Skin of body (tissue), 2 donors: ENCODE data around the gene SPACA9. TPM values are rescaled to one million over a fixed set of nuclear protein-coding genes. Genes with fewer than 3 reads are reported as not detected.
A peak's percentile ranks its signal among the peaks of the same experiment; 100 is the strongest.

Experiments used
- DNase-seq: peaks from one replicate; lab custom pipeline; 2025; lab: John Stamatoyannopoulos, UW
- total RNA-seq: library from RNA; depleted of rRNA; stranded (reverse); fragments of >200 nt; gene quantifications from one replicate; pipeline ENCODE4 v1.2.3, GENCODE V29; 2014

Gene SPACA9
- total RNA-seq, 1 donor from 2014 or later, result 2.1 TPM

DNA sequence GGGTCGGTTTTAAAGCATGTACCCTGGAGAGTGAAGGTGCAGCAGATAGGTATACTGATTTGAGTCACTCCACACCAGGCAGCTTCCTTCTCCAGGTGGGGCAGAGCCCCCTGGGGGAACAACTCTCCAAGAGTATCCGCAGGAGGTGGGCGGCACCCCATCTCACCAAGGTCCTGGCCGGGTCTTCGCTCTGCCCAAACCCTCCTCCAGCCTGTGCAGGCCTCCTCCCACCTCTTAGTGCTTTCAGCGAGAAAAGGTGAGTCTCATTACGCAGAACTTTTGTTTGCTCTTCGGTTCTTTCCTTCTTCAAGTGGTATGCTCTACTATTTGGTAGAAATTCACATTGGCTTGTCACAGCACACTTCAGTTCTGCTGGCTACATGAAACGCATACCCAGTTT, 13.7 kb downstream of the SPACA9 start:
- DNase-seq, result no peak

- no peak for DNase-seq
Measured at GRCh38 chr9:132894346-132894745, 15.6 kb downstream of the SPACA9 start.

DNA sequence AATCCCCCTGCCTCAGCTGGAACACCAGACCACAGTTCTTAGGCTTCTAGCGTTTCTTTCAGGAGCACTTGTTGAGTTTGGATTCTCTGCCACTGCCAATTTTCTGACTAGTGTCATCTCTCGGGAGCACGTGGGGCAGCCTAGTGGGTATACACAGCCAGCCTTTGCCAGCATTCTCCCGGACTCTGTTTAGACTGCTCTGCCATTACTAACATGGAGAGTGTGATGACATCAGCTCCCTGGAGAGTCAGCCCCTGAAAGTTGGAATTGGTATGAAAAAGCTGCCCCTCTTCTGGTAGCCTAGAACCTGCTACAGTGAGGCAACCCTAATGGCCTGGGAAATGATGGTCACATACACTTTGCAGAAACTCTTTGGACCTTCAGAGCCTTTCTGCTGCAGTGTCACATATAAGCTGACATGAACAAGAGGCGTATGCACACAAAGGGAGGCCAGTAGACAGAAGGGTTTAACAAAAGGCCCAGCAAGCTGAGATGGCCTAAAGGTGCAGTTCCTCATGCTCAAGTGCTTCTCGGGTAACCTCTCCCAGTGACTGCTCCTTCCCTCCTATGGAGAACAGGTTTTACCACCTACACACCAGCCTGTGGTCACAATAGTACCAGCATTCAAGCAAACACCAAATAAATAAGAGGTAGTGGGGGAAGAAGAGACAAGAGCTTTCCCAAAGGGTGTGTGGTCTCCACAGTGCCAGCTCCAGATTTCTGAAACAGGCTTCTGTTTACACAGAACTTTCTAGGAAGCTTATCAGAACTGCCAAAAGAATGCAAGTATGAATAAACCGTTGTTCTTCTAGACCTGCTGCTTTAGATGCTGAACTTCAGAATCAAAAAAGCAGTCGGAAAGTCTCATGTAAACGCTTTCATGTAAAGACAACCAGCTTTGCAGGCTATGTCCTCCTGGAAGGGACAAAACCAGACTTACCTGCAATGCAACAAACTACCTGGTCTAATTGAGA, 16.5 kb downstream of the SPACA9 start:
- DNase-seq, result no peak

GRCh38 chr9:132896264-132896663, 17.6 kb downstream of the SPACA9 start:
- no peak for DNase-seq

DNA sequence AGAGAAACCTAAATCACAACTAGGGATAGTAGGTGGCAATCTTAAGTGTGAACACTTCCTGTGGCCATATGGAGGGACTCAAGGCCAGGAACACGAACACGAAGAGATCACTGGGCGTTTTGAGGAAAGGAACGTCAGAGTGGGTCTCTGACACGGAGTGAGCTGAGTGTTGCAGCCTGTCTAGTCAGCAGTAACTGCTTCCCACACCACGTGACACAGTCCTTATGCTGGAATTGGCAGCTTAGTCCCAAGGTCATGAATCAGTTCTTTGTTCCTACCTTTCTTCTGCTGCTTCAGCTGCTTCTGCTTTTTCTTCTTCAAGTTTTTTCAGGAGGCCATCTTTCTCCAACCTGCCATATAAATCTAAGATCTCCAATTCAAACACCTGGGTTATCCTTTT, 18.2 kb downstream of the SPACA9 start:
- no peak for DNase-seq

DNA sequence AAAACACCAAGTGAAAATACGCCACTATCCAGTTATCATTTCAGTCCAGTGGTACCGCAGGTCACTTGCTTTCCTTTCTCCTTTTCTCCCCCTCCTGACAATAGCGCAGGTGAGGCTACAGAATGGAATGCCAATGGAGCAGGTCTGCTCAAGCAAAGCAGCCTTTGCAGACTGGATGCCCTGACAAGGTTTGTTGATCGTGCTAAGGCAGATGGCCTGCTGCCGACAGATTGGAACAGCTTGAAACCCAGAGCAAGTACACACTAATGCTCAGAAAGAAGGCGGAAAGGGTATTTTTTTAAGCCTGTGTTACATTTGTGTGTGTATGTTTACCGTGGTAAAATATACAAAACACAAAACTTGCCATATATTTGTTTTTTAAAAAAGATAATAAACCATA, 19.4 kb downstream of the SPACA9 start:
- no peak for DNase-seq

DNA sequence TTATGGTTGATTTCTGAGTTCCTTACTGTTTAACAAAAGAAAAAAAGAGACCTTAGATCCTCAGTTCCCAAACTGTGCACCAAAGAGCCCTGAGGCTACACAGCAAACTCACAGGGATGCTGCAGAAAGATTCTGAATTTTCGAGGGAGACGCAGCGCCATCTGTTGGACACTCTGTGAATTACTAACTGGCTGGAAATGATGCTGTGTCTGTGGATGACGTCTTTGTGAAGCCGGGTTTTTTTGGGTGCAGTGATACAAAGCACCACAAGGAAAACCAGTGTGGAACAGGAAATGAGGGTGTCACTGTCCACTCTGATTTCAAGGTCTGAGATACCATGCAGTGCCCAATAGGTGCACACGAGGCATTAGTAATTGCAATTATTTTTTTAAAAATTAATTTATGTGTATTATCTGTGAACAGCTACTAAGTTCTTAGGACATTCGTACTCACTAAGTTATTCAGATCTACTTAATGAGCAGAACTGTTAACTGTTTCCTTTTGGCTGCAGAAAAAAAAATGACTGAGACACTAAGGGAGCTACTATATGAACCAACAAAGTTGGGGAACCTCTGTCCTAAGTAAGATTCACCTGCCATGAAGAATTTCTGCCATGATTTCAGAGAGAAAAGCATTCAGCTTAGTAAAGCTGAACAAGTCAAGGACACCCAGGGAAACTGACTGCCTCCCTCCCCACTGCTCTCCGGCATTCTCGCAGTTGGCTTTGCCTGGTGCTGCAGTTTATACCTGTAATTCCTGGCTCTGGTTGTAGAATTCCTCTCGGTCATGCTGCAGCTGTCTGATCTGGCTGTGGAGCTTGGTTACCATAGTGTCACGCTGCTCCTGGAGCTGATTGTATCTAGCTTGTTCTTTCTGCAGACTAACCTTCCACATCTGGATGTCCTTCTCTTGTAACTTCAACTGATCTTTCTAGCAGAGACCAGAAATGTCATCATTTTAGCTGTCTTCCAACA, 23.4 kb downstream of the SPACA9 start:
- peak; percentile 59 for DNase-seq

- no peak for DNase-seq
Measured at GRCh38 chr9:132903574-132904492, 25.1 kb downstream of the SPACA9 start.

GRCh38 chr9:132905726-132906125, 27.0 kb downstream of the SPACA9 start:
- DNase-seq, result no peak

DNA sequence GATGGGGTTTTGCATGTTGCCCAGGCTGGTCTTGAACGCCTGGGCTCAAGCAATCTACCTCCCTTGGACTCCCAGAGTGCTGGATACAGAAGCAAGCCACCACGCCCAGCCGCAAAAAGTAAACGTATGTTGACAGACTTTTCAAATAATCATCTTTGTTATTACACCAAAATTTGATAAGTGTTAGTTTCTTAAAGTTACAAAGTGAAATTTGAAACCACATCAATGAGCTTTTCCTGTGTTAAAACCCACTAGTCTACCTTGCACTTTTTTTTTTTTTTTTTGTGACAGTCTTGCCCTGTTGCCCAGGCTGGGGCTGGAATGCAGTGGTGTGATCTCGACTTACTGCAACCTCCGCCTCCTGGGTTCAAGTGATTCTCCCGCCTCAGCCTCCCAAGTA, 29.9 kb downstream of the SPACA9 start:
- DNase-seq, result no peak

DNA sequence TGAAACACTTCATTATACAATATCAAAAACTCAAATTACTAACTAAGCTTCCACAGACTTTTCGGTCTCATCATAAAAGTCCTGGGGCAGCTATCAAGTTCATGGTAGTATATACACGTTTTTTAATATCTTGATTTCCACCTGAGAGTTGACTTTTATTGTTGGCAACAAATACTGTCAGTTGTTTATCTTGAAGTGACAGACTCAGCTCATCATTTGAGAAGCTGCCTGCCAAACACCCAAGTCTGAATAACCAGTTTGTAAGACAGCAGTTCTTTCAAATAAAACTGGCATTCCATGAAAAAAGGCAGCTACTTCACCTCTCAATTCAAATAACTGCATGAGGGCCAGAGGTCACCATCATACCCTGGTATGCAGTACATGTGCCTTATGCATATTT, 30.6 kb downstream of the SPACA9 start:
- DNase-seq, result no peak

GRCh38 chr9:132910376-132910775, 31.7 kb downstream of the SPACA9 start:
- DNase-seq, result no peak

DNA sequence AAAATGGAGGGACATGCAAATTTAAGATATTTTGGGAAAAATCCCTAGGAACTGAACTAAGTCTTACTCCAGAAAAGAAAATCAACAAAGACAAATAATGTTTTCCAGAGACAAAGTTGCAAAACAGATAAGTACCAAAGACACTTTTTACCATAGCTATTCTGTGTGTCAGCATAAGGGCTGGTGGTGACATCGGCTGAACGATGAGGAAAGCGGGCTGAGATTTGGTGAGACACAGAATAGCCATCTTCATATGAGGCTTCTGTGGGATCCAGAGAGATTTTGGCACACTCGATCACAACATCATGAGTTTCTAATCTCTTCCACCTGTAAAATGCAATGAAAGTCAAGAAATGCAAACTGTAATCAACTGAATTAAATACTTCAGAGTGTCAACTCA, 33.4 kb downstream of the SPACA9 start:
- DNase-seq, result no peak

DNA sequence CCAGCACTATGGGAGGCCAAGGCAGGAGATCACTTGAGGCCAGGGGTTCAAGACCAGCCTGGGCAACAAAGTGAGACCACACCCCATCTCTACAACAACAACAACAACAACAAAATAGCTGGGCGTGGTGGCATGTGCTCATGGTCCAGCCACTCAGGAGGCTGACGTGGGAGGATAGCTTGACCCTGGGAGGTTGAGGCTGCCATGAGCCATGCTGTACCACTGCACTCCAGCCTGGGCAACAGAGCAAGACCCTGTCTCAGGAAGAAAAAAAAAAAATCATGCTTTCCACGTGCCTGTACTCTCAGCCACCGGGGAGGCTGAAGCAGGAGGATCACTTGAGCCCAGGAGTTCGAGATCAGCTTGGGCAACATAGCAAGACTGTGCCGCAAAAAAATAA, 36.2 kb downstream of the SPACA9 start:
- no peak for DNase-seq

DNA sequence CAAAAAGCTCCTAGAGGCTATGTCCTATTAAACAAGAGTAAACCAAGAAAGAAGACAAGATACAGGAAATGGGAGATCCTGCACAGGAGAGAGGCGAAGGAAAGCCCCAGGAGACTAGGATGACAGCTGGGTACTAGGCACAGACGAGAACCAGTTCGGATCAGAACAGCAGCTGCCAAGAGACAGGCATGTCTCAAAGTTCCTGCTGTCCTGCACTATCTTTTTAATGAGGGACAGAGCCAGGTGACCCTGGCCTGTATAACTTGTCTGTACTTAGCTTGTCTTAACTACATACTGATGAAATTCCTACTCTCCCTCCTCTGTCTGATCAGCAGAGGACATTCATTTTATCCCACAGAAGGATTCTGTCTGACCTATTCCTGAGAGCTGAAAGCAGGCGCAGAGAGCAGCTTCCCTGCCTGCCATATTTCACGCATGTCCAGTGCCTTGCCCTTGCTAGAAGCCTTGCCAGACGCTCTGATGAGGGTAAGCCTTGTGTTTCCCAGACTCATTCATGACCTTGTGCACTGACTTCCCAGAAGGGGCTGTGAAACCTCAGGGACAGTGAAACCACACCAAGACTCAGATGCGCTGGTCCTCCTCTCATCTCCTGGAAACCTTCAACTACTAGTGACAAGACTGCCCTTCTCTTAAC, 41.0 kb downstream of the SPACA9 start:
- no peak for DNase-seq

DNA sequence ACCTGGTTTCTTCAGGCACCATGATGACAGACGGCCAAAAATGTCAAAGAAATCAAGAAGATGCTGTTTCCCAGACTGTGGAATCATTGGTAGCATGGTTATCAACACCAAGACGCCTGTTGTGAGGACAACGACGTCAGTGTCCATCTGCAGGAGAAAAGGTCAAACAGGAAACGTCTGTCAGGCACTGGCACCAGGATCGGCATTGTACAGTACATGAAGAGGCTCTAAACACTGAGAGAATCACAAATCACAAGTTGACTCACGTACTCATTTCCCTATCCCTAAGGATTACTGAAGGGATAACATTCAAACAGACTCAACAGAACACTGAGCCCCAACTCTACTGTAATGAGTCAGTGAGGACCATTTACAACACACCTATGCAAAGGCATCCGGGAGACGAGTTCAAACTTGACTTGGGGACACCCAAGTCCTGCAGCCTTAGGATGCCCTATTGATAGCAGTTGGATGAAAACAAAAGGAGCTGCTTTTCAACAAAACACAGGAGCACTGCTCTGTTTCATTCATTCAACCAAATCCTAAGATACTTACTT, 44.7 kb downstream of the SPACA9 start:
- no peak for DNase-seq

DNA sequence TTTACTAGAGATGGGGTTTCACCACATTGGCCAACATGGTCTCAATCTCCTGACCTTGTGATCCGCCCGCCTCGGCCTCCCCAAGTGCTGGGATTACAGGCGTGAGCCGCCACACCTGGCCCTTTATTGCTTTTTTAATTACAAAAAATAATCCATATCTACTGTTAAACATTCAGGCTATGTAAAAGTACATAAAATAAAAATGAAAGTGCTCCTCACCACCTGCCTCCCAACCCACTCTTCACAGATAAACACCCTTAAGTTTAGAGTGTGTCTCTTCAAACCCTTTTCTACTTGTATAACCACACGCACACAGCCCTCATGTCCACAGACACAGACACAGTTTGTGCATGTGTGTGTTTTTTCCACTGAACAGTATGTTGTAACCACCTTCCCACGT, 49.0 kb downstream of the SPACA9 start:
- DNase-seq, result no peak

- no peak for DNase-seq
Measured at GRCh38 chr9:132931178-132931735, 52.6 kb downstream of the SPACA9 start.

DNA sequence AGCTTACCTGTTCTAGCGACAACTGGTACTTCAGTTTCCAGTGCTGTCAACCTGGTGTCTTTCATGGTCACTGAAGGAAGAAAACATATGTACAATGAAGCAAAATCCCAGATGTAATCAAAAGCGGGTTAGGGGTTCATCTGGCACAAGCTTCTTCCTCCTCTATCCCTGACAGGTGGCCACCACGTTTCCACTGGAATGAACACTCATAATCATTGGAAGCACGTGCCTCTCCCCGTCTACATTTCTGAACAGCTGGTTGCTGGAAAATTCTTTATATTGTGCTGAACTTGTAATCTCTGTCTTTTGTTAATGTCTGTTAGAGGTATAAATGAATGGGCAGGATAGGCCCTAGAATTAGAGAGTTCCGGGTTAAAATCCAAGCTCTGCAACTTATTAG, 56.3 kb downstream of the SPACA9 start:
- no peak for DNase-seq

- no peak for DNase-seq
Measured at GRCh38 chr9:132937463-132937901, 58.8 kb downstream of the SPACA9 start.
